A549 (cell line): Measurements from ENCODE around the gene FAM204A.

ENCODE experiments used
- CHD2 ChIP-seq: fragments of 150-350 bp; IDR thresholded peaks from 2 replicates; pipeline ENCODE4 v1.6.1; 2014; ENCODE audit warnings: low read length; ENCODE audit not compliant: partially characterized antibody
- CTCF ChIP-seq: fragments of >200 bp; sonication (Bioruptor Twin); formaldehyde crosslinking; IDR thresholded peaks from 3 replicates; pipeline ENCODE4 v1.5.1; 2016
- HDAC2 ChIP-seq: fragments of 200-600 bp; sonication (generic); IDR thresholded peaks from 2 replicates; pipeline ENCODE4 v1.6.1; 2016
- JUN ChIP-seq, 2 experiments: fragments of >200 bp; sonication (Bioruptor Twin); formaldehyde crosslinking; IDR thresholded peaks; 2 replicates in 1 of 2; 3 replicates in 1 of 2; pipeline ENCODE4 v1.6.1; 2016 to 2017
- MAX ChIP-seq: IDR thresholded peaks from 2 replicates; pipeline ENCODE4 v1.6.1; 2012
- MYC ChIP-seq: IDR thresholded peaks from 2 replicates; pipeline ENCODE4 v1.6.1; 2012; ENCODE audit warnings: mild to moderate bottlenecking, inconsistent platforms, low read length, improper control_type of control experiment, borderline replicate concordance
- NPAS2 ChIP-seq: fragments of 250-450 bp; sonication (Bioruptor Pico); IDR thresholded peaks from 2 replicates; pipeline ENCODE4 v1.8.0; 2022; ENCODE audit warnings: mild to moderate bottlenecking, moderate library complexity, borderline replicate concordance
- RFX5 ChIP-seq: fragments of 450-650 bp; IDR thresholded peaks from 2 replicates; pipeline ENCODE4 v1.7.1; 2014; ENCODE audit warnings: antibody characterized with exemption, mild to moderate bottlenecking, moderate library complexity
- RNF2 ChIP-seq: fragments of 200-600 bp; sonication (generic); IDR thresholded peaks from 2 replicates; pipeline ENCODE4 v1.6.1; 2016; ENCODE audit warnings: low read depth, mild to moderate bottlenecking, antibody characterized with exemption, moderate library complexity, borderline replicate concordance
- SMC3 ChIP-seq: fragments of >200 bp; sonication (Bioruptor Twin); formaldehyde crosslinking; IDR thresholded peaks from 3 replicates; pipeline ENCODE4 v1.6.1; 2018; ENCODE audit warnings: inconsistent platforms
- TP53 ChIP-seq: fragments of 250-450 bp; sonication (Bioruptor Pico); IDR thresholded peaks from 2 replicates; pipeline ENCODE4 v1.5.0; 2021; ENCODE audit warnings: mild to moderate bottlenecking, moderate library complexity
- USF2 ChIP-seq: fragments of 450-650 bp; IDR thresholded peaks from 2 replicates; pipeline ENCODE4 v1.6.1; 2014; ENCODE audit warnings: antibody characterized with exemption
- ZNF302 ChIP-seq: fragments of 250-450 bp; sonication (Bioruptor Pico); IDR thresholded peaks from 2 replicates; pipeline ENCODE4 v1.9.0; 2021; ENCODE audit warnings: inconsistent platforms, mild to moderate bottlenecking, moderate library complexity

GRCh38 chr10:118254654-118255053 is 87.5 kb downstream of the FAM204A start:
- TF ChIP-seq MAX (no peak), RFX5 (no peak), USF2 (no peak), CTCF (no peak), JUN (IDR thresholded peaks at IDR 0.05) (no peak), CHD2 (no peak), SMC3 (no peak), RNF2 (no peak), MYC (no peak), HDAC2 (no peak), NPAS2 (CRISPR knock-in tag) (no peak), ZNF302 (CRISPR knock-in tag) (no peak), TP53 (CRISPR knock-in tag) (no peak)
